Activated T-cell treated with anti-CD3 and anti-CD28 coated beads, Interleukin-2, amount 50 U/mL, for 1 hour (primary cell): ENCODE data around the gene MBNL1.
"Not testable (repeated sequence)": the region's sequence is repeated elsewhere in the genome, so short reads cannot be mapped to it uniquely, and the experiment has no call there.

Experiments used
- DNase-seq: peaks from one replicate; pipeline ENCODE4 v3.0.0-alpha.2; 2020

MBNL1 gene

GRCh38 chr3:152382312-152383135, 113.8 kb downstream of the MBNL1 start:
- no peak for DNase-seq

GRCh38 chr3:152383136-152383606, 114.4 kb downstream of the MBNL1 start:
- no peak for DNase-seq

- no peak for DNase-seq
These were observed 115.7 kb downstream of the MBNL1 start for GRCh38 chr3:152384412-152384811.

- DNase-seq = no peak
These were observed 117.0 kb downstream of the MBNL1 start for GRCh38 chr3:152385761-152386160.

- DNase-seq = no peak
These were observed 117.5 kb downstream of the MBNL1 start for GRCh38 chr3:152386208-152386607.

GRCh38 chr3:152388631-152389030, 119.9 kb downstream of the MBNL1 start:
- DNase-seq = no peak

- no peak for DNase-seq
These were observed 120.7 kb downstream of the MBNL1 start for GRCh38 chr3:152389316-152389934.

- DNase-seq = no peak
These were observed 121.9 kb downstream of the MBNL1 start for GRCh38 chr3:152390647-152391046.

GRCh38 chr3:152391671-152392070, 122.9 kb downstream of the MBNL1 start:
- no peak for DNase-seq

- DNase-seq = no peak
These were observed 123.6 kb downstream of the MBNL1 start for GRCh38 chr3:152392272-152392880.

GRCh38 chr3:152394246-152394645, 125.5 kb downstream of the MBNL1 start:
- no peak for DNase-seq

GRCh38 chr3:152395764-152396163, 127.0 kb downstream of the MBNL1 start:
- no peak for DNase-seq

GRCh38 chr3:152396867-152397266, 128.1 kb downstream of the MBNL1 start:
- no peak for DNase-seq

GRCh38 chr3:152397348-152397747, 128.6 kb downstream of the MBNL1 start:
- DNase-seq = not testable (repeated sequence)

GRCh38 chr3:152398495-152398894, 129.8 kb downstream of the MBNL1 start:
- DNase-seq = no peak

GRCh38 chr3:152399374-152399773, 130.6 kb downstream of the MBNL1 start:
- no peak for DNase-seq

- DNase-seq = no peak
These were observed 132.2 kb downstream of the MBNL1 start for GRCh38 chr3:152400887-152401286.

GRCh38 chr3:152402695-152403451, 134.1 kb downstream of the MBNL1 start:
- DNase-seq = no peak

- no peak for DNase-seq
These were observed 134.9 kb downstream of the MBNL1 start for GRCh38 chr3:152403632-152404066.

- no peak for DNase-seq
These were observed 136.2 kb downstream of the MBNL1 start for GRCh38 chr3:152404976-152405375.

GRCh38 chr3:152405915-152406802, 137.4 kb downstream of the MBNL1 start:
- no peak for DNase-seq

GRCh38 chr3:152413240-152413639, 144.5 kb downstream of the MBNL1 start:
- DNase-seq = no peak
